ENCODE data around the gene ACYP2.
"Not testable (repeated sequence)": the region's sequence is repeated elsewhere in the genome, so short reads cannot be mapped to it uniquely, and the experiment has no call there.

The ACYP2 gene

DNA sequence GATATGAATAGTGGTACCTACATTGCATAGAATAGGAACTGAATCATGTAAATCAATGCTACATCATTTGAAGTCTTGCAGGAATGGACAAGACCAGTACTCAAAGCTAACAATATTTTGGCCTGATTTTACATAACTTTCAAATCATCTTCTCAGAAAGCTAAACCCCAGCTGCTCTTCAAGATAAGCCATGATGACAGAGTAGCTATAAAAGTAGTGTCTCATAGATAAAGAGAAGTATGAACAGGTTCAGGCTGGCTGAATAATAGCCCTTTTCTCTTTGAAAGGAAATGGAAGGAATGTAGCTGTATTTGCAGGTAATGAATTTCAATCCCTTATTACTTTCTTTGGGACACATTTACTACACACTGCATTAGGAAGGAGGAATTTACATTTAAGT is 112.4 kb downstream of the ACYP2 start:
- no peak for DNase-seq

DNA sequence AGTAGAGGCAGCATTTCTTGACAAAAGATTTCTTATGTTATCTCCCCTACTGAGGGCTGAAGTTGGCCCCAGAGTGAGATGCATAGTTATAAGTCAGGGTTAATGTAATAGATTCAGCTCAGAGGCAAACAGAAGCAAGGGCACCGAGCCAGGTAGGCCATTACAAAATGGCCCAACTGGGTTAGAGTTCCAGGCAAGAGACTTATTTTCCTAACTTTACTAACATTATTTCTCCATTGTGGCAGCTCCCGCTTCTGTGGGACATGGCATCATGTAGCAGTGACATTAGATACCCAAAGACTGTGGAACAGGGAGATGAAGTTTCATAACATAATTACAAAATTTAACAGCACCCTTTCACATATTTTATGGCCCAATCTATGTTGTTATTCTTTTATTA is 113.5 kb downstream of the ACYP2 start:
- DNase-seq = no peak

DNA sequence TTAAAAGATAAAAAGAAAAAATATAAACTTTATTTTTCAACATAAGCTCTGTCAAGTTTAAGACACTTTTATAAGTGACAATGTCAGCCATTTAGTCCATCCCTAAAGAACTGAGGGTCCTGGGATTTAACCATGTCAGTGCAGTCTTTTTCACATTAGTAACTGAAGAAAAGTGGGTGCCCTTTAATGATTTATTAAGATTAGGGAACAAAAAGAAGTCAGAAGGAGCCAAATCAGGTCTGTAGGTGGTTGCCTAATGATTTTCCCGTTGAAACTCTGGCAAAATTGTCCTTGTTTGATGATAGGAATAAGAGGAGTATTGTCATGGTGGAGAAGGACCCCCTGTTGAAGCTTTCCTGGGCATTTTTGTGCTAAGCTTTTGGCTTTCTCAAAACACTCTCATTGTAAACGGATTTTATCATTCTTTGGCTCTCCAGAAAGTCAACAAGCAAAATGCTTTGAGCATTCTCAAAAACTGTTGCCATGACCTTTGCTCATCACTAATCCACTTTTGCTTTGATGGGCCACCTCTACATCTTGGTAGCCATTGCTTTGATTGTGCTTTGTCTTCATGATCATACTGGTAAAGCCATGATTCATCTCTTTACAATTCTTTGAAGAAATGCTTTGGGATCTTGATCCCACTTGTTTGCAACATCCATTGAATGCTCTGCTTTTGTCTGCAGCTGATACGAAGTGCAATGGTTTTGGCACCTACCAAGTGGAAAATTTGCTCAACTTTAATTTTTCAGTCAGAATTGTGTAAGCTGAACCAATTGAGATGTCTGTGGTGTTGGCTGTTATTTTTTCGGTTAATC is 118.6 kb downstream of the ACYP2 start:
- no peak for DNase-seq

DNA sequence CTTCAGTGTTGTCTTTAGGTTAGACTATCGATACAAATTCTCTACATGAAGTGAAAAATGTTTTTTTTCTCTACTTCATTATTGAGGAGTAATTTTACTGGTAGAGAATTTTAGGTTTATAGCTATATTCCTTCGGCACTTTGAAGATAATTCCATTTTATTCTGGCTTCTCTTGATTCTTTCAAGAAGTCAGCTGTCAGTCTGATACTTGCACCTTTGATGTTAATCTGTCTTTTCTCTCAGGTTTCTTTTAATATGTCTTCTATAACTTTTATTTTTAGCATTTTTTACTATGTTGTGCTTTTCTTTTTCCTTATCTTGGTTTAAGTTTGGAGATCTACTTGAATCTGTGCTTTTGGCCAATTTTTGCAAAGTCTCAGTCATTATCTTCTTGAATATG is 122.0 kb downstream of the ACYP2 start:
- DNase-seq = no peak

DNA sequence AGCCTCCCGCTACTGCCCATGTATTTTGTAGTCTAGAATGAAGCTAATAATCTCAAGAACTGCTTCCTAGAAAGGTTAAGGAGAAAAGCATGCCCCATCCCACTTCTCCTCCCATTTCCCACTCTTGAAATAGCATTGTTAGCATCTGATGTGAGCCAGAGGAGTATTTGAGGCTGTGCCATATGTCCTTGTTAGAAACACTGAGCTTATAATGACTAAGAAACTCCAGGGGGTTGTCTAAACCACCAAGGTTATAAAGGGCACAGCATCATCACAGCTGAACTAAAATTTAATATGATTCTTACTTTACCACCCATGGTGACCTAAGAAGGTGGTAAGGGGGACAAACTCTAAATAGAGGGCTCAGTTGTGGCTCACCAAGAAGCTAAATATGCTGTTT is 124.0 kb downstream of the ACYP2 start:
- DNase-seq = no peak

DNA sequence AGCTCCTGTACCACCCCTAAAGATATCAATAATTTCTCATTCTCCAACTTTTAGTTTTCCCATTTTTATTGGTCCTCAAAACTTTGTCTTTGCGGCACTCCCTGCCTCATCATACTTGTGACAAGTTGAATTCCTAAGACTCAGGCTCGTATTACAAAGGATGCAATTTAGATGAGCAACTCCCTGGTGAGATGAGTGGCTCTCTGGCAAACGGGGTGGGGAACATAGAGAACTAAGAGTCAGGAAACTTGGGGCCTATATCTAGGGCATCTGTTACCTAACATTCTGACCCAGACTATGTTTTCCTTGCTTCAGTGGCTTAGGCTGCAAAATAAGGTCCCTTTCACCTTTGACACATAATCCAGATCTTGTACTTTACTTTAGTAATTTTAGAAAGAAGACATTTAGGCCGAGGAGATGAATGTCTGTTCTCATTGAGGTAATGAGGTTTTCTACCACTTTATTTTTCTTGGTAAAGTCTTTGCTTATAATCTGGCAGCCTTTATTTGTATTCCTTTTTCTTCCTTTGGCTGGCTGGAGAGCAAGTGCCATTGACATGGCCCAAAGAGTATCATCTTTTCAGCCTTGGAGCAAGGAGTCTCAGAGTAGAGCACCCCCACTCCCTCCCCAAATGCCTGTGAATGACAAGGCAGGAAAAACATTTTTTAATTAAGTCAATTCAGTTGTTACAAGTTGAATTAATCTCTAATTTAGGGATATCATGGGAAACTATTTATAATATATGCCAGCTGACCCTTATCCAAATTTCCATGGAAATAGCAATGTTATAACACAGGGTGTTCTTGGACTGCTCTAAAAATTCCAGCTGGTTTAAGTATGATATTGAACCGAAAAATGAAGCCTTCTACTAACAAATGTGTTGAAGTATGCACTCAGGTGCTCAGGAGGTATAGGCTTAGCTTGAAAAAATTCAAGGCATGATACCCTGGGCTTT is 125.4 kb downstream of the ACYP2 start:
- DNase-seq = no peak

DNA sequence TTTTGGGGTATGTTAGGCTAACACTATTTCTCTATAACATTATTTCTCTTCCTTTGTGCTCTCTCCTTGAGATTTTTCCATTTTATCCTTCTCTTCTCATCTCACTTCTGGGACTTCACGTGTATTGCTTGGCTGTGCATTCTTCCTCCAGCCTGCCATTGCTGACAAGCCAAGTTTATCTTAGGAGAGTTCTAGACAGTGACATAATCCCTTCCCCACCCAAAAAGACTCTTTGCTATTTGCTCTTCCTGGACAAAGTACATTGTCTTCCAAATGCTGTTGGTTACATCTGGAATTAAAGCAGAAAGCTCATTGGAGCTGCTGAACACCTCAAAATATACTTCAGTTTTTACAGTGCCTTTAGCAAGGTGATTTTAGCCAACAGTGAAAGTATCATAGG is 131.7 kb downstream of the ACYP2 start:
- DNase-seq = no peak

DNA sequence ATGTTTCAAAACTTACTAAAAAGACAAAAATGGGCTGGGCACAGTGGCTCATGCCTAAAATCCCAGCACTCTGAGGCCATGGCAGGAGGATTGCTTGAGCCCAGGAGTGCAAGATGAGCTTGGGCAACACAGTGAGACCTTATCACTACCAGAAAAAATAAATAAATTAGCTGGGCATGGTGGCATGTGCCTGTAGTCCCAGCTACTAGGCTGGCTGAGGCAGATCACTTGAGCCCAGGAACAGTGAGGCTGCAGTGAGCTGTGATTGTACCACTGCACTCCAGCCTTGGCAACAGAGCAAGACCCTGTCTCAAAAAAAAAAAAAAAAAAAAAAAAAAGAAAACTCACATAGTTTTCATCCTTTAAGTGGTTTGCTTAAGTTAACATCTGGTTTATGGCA is 134.2 kb downstream of the ACYP2 start:
- DNase-seq = no peak

DNA sequence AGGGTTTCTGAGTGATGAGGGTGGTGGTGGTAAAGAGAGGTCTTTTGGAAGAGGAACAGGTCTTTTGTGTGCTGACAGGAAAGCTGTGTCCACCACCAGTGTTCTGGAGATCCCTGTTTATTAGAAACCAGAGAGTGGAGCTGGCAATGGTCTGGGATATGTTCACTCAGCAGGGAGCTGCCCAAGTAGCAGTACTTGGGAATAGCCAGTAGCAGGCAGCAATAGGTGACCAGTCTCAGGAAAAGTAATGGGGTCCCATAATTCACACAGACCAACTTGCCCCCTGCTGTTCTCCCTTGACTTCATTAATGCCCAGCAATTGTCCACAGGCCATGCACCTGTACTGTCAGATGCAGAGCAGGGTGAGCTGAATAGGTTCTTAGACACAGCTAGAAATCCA is 138.8 kb downstream of the ACYP2 start:
- DNase-seq = no peak

DNA sequence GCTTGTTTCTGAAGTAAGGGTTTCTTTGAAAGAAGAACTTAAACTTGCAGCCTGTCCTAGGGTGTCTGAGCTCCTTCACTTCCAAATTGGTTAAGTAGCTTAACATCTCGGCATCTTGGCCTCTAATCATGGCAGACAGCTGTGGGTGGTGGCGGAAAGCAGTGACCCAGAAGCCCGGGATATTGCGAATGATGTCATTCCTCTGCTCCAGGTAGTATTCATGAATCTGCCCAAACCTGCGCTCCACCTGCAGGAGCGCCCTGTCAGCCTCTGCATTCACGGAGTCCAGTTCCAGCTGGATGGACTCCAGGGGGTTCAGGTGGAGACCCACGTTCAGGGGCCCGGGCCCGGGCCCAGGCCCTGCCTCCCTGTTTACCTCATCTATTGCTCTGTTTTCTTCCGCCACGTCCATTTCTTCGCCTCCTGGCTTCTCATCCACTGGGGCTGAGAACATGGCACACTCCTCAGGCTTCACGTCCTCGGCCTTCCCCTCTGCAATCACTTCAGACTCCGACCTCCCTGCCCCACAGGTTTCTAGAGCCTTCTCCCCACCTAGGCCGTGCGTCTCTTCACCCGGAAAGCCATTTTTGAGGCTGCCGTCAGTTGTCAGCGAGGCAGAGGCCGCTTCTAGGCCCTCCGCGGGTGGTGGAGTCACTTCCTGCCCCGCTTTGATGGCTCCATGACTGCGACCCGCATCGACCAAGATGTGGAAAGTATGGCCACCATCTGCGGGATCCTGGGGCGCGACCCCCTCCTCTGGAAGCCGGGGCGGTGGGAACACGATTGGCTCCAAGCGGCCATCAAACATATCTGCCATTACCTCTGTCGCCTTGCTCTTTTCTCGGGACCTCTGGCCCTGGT is 140.0 kb downstream of the ACYP2 start:
- DNase-seq = no peak

DNA sequence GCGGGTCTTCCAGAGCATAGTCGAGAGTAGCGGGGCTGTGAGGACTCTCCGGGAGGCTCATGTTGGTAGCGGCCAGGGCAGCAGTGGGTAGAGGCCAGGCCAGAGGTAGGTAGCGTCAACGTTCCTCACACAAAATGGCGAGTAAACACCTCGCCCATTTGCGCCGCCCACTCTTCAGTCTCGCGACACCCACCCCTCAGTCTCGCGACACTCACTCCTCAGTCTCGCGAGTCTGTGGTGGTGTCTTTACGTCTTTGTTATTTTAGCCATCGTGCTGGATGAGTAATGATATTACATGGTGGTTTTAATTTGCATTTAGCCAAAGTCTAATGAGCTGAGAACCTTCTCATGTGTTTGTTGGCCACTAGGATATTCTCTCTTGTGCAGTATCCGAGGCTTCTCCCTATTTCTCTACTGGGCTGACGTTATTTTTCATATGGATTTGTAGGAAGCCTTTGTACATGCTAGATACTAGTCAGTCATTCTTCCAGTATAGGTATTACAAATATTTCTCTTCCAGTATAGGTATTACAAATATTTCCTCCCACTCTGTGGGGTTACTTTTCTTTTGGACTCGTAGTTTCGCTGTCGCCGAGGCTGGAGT is 140.8 kb downstream of the ACYP2 start, which contains the start of gene TSPYL6:
Gene TSPYL6, minus strand, starts transcription at position 139 of the 604 bp plus-strand sequence. Its CDS starts 78 bp downstream, at position 61.
- no peak for DNase-seq

DNA sequence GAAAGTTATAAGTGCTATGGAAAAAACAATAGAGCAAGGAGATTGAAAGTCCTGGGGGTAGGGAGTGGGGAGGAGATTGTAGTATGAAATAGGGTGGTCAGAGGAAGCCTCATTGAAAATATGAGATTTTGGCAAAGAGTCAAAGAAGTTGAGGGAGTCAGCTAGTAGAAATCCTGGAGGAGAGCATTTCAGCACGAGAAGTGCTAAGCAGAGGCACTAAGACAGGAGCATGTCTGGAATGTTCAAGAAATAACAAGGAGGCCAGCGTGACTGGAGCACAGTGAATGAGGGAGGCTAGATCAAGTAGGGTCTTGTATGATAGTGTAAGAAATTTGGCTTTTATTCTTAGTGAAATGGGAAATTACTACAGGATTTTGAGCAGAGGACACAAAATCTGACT is 142.8 kb downstream of the ACYP2 start:
- no peak for DNase-seq

DNA sequence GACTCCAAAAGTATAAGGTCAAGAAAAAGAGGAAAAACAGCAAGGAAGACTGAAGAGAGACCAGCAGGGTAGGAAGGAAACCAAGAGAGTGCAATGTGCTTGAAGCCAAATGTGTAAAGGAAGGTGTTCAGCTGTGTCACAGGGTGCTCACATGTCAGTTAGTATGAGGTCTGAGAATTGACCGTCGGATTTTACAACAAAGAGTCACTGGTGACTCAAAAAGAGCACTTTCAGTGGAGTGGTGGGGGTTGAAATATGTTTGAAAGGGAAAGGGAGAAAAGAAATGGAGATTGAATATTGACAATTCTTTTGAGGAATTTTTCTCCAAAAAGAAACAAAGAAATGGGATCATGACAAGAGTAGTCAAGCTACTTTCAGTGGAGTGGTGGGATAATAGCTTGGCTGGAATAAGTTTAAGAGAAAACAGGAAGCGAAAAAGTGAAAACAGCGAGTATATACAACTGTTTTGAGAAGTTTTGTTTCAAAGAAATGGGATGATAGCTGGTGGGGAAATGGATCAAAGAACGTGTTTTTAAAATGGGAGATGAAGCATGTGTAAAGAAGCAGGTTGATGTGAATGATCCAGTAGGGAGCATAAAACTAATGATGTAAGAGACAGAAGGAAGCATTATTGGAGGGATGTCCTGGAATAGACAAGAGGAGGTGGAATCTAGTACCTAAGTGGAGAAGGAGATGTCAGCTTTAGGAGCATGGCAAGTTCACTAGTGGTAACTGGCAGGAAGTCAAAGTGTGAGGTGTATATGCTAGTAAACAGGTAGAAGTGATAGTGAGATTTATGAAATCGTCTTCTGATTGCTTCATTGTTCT is 144.2 kb downstream of the ACYP2 start:
- no peak for DNase-seq

DNA sequence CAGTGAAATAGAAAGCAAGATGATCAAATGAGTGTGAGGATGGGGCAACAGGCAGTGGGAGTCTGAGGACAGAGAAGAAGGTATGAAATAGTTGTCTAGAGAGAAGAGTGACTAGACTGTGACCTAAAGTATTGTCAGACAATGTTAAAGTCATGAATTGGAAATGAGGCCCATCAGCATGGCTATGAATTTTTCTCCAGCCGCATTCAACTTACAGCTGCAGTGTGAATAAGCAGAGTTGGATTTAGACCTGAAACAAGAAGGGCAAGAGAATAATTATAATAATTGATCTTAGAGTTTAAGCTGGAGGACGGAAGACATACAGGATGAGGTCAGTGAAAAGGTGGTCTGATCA is 144.8 kb downstream of the ACYP2 start:
- DNase-seq = no peak

DNA sequence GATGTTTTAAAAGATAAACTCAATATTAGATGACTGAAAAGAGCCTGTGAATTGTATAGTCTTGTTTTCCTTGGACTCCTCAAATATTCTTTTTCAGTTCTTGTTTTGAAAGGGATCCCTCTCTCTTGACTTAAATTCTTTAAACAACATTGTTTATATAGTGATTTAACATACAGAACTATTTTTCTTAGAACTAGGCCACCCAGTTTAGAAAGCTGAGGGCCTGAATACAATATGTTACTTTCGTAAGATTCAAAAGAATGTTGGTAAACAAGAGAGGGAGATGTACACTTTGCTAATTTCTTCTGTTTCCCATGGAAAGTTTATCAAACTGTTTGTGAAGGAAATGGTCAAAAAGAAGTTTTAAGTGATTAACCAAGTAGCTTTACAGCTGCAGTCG is 146.1 kb downstream of the ACYP2 start:
- no peak for DNase-seq

DNA sequence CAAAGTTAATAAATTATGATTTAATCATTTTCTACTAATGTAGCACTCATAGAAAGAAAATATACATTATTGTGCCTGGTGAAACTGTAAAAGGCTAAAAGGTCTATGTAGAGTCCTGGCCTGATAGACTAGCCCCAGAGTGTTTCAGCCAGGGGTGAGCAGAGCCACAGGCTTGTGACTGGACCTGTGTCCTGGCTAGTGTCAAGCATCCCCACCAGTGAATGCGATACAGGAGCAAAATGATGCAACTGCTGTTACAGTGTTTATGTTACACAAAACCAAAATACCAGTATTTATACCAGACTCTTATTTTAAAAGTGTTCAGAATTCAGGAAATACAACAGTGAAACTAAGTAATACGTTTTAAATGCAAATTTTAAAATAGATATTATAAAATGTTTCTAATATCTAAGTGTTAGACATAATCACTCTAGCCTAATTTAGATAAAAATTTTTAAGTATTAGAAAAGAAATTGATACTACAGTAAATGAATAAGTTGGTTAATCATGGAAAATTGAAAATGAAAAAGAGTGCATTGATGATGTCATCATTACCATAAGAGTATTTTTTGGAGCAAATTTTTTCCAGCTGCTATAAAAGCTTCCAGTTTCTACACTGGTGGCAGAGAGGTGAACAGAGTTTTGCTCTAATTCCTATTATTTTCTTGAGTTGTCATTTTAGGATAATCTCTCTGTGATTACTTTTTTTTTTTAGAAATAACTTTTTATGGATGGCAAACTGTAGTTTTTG is 146.8 kb downstream of the ACYP2 start:
- DNase-seq = no peak

DNA sequence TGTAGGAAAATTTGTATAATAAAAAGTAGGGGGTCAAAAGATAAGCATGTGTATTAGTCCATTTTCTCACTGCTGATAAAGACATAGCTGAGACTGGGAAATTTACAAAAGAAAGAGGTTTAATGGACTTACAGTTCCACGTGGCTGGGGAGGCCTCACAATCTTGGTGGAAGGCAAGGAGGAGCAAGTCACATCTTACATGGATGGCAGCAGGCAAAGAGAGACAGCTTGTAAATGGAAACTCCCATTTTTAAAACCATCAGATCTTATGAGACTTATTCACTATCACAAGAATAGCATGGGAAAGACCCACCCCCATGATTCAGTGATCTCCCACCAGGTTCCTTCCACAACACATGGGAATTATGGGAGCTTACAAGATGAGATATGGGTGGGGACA is 149.7 kb downstream of the ACYP2 start:
- not testable (repeated sequence) for DNase-seq

DNA sequence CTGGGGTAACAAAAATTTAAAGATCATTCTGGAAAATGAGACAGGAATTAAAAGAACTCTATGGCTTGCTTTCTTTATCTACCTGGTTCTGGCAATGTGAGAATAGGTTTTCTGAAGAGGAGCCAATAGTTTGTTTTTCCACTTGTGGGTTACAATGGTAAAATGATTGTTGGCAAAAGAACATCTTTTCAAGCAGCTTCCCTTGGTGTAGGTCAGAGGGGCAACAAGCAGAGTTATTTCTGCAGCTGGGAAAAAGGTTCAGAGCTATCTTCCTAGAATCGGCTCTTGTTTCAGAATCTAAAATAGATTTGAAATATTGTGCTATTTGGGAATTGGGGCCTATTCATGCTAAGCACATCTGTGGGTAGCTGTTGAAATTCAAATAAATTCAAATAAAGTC is 152.2 kb downstream of the ACYP2 start:
- DNase-seq = no peak

DNA sequence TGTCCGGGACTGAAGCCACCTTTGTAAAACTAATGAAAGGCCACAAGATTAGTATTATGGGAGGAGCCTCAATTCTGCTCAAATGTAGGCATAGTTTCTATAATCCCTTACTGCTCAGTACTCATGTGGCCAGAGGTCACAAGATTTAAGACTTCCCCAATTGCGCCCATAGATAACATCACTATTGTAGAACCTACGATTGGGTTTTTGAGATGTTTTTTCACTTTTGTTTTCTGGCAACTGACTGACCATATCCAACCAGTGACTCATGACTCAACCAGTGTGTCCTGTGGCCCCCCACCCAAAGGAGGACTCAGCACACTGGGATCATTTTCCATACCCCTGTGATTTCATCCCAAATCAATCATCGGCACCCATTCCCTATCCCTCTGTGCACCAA is 155.8 kb downstream of the ACYP2 start:
- no peak for DNase-seq

DNA sequence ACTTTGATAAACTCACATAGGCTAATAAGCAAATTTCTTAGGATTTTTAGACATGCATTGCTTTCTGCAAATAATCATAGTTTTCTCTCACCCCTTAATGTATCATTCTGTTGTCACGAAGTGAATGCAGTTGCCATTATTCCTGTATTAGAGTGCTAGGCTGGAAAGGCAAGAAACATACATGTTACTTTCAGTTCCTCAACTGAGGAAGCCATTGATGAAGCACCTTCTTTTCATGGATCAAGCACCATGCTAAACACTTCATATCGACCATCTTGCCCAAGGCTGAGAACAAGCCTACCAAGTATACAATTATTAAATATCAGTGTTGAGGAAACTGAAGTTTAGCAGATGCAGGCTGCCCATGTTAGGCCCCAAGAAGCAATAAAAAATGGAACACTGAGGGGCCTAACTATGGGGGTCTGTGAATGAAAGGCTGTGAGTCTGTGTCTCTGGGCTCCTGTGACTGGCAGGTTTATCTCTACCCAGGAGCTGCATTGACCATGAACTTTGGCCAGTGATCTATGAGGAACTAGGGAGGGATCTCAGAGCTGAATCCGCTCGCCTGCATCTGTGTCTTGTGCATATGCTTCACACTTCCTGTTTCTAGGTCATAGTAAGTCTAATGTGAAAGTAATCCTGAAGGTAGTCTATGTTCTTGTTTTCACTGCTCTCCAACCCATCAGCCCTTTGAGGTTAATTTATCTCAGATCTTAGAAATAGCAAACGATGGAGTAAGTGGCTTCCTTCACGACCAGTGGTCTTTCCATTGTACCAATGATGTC is 156.6 kb downstream of the ACYP2 start:
- DNase-seq = no peak
